Esophagus squamous epithelium (tissue), 4 donors: ENCODE results near the gene SPEN.

Source experiments
- POLR2A ChIP-seq, 4 donors: fragments of 450-650 bp; IDR thresholded peaks; one replicate each; pipeline ENCODE4 v1.6.1; 2017; ENCODE audit warnings: antibody characterized with exemption in 4 of 4, mild to moderate bottlenecking in 4 of 4, moderate library complexity in 3 of 4
- TF ChIP-seq, protein P1 (sequence below), 6 experiments: fragments of 450-650 bp in 4 of 6; fragments of 200-600 bp in 2 of 6; sonication (generic) in 2 of 6; IDR thresholded peaks; one replicate each; pipeline ENCODE4 v1.5.1; 2016 to 2019; ENCODE audit warnings: antibody characterized with exemption in 6 of 6, mild to moderate bottlenecking in 4 of 6, moderate library complexity in 4 of 6

DNA sequence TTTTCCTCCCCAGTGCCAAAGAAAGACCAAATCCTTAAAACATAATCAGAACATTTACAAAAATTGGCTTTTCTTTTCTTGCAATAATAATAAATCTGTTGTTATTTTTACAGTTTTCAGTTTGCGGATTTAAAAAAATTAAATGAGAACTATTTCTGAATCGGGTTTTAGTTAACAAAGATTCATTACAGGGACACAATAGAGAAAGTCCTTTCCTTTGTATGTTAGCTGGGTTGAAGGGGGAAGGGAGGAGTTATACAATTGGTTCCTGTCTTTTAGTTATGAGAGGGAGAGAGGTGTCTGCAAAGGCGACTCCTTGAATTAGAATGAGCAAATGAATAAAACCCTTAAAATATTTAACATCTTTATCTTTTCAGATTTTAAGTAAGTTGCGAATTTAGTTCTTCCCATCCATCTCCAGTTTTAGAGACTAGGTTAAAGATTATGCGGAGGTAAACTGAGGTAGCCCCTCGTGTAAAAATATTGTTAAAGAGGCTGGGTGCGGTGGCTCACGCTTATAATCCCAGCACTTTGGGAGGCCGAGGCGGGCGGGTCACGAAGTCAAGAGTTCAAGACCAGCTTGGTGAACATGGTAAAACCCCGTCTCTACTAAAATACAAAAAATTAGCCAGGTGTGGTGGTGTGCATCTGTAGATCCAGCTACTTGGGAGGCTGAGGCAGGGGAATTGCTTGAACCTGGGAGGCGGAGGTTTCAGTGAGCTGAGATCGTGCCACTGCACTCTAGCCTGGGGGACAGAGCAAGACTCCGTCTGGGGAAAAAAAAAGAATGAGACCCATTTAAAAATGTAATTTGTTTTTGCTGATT lies 3.9 kb downstream of the SPEN start:
- TF ChIP-seq, protein P1, sequence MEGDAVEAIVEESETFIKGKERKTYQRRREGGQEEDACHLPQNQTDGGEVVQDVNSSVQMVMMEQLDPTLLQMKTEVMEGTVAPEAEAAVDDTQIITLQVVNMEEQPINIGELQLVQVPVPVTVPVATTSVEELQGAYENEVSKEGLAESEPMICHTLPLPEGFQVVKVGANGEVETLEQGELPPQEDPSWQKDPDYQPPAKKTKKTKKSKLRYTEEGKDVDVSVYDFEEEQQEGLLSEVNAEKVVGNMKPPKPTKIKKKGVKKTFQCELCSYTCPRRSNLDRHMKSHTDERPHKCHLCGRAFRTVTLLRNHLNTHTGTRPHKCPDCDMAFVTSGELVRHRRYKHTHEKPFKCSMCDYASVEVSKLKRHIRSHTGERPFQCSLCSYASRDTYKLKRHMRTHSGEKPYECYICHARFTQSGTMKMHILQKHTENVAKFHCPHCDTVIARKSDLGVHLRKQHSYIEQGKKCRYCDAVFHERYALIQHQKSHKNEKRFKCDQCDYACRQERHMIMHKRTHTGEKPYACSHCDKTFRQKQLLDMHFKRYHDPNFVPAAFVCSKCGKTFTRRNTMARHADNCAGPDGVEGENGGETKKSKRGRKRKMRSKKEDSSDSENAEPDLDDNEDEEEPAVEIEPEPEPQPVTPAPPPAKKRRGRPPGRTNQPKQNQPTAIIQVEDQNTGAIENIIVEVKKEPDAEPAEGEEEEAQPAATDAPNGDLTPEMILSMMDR (IDR thresholded peaks at IDR 0.05): no peak
- no peak for TF ChIP-seq POLR2A (IDR thresholded peaks at IDR 0.05)
